ENCODE measurements around the gene SGF29.
"Not testable (repeated sequence)": the region's sequence is repeated elsewhere in the genome, so short reads cannot be mapped to it uniquely, and the experiment has no call there.

SGF29 gene

DNA sequence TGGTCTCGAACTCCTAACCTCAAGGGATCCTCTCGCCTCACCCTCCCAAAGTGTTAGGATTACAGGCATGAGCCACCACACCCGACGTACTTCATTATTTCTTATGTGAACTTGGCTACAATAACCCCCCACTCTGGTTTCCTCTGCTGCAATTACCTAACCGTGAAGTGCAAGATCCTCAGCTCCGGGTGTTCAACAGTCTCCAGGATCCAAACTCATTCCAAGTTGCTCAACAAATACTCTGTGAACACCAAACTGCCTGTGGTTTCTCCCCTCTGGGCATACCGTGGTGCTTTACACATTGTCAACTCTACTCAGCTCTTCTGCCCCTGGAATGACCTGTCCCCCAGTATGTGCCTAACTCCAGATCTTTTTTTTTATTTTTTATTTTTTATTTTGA lies 62.9 kb downstream of the SGF29 start:
- TF ChIP-seq POLR2A (IDR thresholded peaks at IDR 0.05; ENCODE audit: low read depth, low read length): no peak
- no peak for DNase-seq (ENCODE audit: insufficient read length, low spot score)
- no peak for FAIRE-seq

DNA sequence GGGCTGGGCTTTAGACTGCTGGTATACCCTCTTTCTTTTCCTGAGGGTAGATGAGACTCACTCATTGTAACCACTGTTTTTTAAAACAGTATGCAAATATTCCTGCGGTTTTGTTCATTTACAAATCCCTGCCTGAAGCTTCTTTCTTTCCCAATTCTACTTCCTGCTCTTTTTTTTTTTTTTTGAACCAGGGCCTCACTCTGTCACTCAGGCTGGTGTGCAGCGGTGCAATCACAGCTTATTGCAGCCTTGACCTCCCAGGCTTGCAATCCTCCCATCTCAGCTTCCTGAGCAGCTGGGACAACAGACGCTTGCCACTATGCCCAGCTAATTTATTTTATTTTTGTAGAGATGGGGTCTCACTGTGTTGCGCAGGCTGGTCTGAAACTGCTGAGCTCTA lies 64.2 kb downstream of the SGF29 start:
- TF ChIP-seq POLR2A (IDR thresholded peaks at IDR 0.05; ENCODE audit: low read depth, low read length): no peak
- no peak for FAIRE-seq
- DNase-seq (ENCODE audit: insufficient read length, low spot score): no peak

DNA sequence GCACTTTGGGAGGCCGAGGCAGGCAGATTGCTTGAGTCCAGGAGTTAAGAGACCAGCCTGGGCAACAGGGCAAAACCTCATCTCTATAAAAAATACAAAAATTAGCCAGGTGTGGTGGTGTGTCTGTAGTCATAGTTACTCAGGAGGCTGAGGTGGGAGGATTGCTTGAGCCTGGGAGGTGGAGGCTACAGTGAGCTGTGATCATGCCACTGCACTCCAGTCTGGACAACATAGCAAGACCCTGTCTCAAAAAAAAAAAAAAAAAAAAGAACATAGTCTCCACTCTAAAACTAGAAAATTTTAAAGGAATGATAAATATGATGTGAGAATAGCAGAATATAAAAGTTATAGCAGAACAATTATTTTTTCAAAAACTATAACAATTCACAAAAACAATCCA lies 66.6 kb downstream of the SGF29 start:
- not testable (repeated sequence) for FAIRE-seq; DNase-seq (ENCODE audit: insufficient read length, low spot score)

DNA sequence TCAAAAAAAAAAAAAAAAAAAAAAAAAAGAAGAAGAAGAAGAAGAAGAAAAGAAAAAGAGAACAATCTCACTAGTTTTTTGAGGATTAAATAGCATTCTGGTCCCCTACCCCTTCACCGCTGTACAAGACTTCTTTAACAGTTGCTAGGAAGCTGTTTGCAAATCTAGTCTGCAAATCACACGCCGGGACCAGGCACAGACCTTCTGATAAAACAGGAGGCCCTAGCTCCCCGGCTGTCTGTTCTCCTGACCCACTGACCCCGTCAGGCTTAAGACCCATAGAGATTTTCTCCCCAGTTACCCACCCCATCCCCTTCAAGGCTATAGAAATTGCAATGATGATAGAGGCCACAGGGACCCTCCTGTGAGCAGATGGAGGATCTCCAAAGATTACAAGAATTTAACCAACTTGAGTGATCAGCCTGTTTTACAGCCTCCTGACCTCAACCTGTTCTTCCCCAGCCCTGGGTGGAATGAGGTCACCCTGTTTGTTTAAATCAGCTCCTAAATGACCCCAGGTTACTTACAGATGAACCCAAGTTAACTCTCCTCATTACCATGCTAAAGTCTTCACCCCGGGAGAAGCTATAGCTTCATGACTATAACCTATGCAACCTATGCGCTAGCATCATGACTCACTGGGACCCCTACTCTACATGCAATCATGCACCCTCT lies 67.9 kb downstream of the SGF29 start:
- FAIRE-seq (no peak), DNase-seq (ENCODE audit: insufficient read length, low spot score) (no peak)
- TF ChIP-seq POLR2A (IDR thresholded peaks at IDR 0.05; ENCODE audit: low read depth, low read length): no peak

DNA sequence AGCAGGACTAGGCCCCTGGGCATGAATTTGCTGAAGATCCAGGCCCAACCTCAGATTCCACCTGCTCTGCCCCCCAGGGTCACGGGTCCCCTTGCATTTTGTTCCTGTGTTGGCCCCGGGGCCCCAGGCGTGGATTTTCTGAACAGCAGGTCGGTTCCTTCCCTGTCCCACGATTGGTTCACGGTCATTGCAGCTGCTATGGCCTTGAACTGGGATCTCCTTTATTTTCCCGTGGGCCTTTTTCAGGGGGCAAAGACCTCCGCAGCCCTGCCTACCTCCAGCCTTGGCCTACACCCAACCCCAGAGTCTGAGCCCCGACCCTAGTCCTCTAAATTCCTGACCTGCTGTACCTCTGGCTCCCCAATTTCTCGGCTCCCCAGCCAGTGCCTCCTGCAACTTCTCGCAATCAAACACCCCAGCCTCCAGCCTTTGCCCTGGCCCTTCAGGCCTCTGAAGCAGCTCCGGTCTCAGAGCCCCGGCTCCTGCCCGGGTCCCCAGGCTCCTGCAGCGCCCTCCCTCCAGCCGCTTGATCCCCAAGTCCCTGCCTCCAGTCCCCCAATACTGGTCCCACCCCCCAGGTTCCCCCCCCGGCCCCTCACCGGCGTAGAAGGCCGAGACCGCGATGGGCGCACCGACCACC lies 68.9 kb downstream of the SGF29 start:
- not testable (repeated sequence) for FAIRE-seq

DNA sequence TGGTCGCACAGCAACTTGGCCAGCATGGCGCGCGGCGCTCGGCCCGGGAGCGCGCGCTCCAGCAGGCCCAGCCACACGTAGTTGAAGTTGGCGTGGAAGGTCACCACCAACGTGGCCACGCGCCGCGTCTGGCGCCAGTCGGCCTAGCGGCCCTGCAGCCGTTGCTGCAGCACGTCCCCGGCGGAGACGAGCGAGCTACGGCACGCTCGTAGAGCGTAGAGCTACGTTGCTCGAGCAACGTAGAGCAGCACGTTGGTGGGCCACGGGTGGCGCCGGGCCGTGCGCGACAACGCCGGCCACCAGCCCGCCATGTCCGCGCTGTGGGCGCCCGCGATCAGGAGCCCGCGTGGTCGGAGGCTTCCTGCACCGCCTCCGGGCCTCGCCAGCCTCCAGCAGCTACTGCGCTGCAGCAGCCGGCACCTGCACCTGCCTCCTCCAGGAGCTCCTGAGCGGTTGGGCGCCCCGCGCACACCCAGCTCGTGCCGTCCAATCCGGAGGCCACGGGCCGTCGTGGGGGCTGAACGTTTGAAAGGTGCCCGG lies 69.5 kb downstream of the SGF29 start:
- DNase-seq (ENCODE audit: insufficient read length, low spot score) (no peak), FAIRE-seq (no peak)
- TF ChIP-seq POLR2A (IDR thresholded peaks at IDR 0.05; ENCODE audit: low read depth, low read length): no peak

More for the DNA sequence above, 68.9 kb downstream of the SGF29 start:
- DNase-seq (ENCODE audit: insufficient read length, low spot score): not testable (repeated sequence)

DNA sequence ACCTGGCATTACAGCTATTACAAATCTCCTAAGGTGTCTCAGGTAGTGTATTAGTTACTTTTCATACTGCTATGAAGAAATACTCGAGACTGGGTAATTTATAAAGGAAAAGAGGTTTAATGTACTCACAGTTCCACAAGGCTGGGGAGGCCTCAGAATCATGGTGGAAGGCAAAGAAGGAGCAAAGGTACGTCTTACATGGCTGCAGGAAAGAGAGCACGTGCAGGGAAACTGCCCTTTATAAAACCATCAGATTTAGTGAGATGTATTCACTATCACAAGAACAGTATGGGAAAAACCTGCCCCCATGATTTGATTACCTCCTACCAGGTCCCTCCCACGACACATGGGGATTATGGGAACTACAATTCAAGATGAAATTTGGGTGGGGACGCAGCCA lies 77.2 kb downstream of the SGF29 start:
- DNase-seq (ENCODE audit: insufficient read length, low spot score); FAIRE-seq: not testable (repeated sequence)

DNA sequence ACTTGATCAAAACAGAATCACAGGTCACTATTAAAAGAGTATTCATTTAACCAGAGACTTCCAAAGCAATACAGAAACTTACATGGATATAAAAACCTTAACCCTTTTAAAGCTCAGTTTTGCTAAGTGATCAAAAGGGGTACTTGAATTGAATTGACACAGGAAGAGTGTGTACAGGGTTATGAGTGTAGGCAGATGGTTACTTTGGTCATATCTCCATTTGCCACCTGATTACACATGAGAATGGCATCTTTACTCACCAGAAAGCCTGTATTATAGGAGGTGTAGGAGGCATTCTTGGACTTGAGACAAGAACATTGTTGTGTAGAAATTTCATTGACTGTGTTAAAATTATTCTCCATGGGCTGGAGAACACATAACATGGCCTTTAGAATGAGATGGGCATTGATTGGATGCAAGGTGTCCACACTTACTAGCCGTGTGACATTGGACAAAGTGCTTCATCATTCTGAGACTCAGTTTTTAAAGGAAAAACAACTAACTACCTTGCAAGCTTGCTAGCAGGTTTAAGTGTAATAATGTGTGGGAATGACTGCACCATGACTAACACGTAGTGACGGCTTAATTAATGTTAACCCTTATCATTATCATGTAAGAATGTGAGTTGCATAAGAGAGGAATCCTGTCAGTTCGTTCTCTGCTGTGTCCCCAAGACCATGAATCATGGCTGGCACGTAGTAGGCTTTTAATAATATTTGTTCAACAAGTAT lies 82.5 kb downstream of the SGF29 start:
- peak; percentile 30 for FAIRE-seq
- DNase-seq (ENCODE audit: insufficient read length, low spot score): not testable (repeated sequence)

DNA sequence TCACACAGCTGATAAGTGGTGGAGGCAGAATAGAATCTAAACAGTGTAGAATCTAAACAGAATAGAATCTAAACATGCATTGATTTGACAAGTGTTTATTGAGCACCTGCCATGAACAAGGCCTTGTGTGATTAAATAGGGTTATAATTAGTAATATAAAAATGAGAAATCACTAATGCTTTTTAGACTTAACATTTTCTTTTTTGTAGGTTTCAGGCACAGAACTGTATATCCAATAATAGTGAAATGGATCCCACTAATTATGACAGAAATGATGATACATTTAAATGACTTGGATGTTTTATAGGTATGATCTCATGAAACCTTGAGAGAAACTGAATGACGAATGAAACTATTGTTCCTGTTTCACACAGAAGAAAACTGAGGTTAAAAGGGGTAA lies 84.0 kb downstream of the SGF29 start, which contains the start of gene NPIPB8:
TSS of gene NPIPB8 (plus strand) at position 301 of the 400 bp plus-strand sequence. CDS start 296 bp downstream, outside the sequence.
- not testable (repeated sequence) for DNase-seq (ENCODE audit: insufficient read length, low spot score); FAIRE-seq

DNA sequence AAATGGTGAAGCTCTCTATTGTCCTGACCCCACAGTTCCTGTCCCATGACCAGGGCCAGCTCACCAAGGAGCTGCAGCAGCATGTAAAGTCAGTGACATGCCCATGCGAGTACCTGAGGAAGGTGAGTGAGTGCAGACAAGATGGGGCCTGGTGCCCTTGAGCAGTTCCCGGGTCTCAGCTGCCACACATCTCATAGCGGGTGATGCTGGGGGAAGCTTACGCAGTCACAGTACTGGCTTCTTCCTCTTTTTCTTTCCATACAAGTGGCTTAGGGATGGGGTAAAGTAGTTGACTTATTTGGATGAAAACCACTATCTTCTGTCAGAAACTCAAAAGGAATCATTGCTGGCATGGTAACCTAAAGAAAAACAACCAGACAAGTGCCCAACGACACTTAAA lies 84.6 kb downstream of the SGF29 start:
- not testable (repeated sequence) for FAIRE-seq; DNase-seq (ENCODE audit: insufficient read length, low spot score)

DNA sequence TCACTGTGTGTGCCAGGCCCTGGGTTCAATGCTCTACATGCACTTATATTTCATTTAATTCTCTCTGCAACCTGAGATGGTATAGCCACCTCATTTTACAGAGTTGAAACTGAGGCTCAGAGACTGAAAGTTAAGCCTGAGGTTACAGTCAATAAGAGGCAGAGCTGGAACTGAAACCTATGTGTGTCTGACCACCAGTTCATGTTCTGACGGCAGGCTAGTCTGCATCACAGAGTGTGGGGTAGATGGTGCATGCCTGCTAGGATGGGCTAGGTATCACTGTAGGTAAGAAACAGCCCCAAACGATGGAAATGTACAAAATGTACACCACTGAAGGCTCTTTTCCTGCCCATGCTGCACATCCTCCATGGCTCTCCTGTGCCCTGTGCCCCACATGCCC lies 86.2 kb downstream of the SGF29 start:
- not testable (repeated sequence) for DNase-seq (ENCODE audit: insufficient read length, low spot score); FAIRE-seq
